ENCODE results near the gene BRAF.

BRAF gene

DNA sequence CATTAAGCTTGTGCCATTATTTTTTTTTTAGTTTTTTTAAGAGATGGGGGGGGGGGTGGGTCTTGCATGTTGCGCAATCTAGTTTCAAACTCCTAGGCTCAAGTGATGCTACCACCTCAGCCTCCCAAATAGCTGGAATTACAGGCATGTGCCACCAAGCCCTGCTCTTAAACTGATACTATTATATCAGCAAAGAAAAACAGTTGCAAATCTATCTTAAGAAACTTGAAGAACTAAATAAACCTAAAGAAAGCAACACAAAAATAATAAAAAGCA is 47.5 kb downstream of the BRAF start:
- TF ChIP-seq, protein P1, sequence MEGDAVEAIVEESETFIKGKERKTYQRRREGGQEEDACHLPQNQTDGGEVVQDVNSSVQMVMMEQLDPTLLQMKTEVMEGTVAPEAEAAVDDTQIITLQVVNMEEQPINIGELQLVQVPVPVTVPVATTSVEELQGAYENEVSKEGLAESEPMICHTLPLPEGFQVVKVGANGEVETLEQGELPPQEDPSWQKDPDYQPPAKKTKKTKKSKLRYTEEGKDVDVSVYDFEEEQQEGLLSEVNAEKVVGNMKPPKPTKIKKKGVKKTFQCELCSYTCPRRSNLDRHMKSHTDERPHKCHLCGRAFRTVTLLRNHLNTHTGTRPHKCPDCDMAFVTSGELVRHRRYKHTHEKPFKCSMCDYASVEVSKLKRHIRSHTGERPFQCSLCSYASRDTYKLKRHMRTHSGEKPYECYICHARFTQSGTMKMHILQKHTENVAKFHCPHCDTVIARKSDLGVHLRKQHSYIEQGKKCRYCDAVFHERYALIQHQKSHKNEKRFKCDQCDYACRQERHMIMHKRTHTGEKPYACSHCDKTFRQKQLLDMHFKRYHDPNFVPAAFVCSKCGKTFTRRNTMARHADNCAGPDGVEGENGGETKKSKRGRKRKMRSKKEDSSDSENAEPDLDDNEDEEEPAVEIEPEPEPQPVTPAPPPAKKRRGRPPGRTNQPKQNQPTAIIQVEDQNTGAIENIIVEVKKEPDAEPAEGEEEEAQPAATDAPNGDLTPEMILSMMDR (IDR thresholded peaks at IDR 0.05; ENCODE audit: extremely low read depth, insufficient read depth, missing control alignments) = no peak
- in situ Hi-C loops (cut with MboI; ENCODE audit: low pct_unique_long_range_greater_than_20kb, low sequenced_read_pairs, unreplicated experiment) = no loop called here
- DNase-seq (ENCODE audit: low spot score) = no peak

DNA sequence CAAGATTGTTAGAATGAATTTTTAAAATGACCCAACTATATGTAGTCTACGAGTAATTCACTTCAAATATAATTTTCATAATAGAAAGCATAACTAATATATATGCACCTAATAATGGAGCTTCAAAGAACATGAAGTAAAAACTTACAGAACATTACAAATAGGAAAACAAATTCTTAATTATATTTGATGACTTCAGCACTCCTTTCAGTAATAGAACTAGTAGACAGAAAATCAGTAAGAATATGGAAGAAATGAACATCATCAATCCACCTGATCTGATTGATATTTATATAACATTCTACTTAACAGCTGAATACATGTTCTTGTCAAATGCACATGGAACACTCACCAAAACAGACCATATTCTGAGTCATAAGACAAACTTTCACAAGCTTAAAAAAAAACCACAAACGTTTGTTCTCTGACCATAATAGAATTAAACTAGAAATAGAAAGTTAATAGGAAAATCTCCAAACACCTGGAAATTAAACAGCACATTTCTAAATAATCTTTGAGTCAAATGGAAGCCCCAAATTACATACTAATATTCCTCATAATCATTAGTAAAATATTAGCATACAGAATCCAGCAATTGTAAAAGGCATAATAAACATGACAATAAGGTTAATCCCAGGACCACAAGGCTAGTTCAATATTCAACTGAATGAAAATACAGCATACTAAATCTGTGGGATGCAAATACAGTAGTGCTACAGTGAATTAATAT is 48.0 kb downstream of the BRAF start:
- in situ Hi-C loops (cut with MboI; ENCODE audit: low pct_unique_long_range_greater_than_20kb, low sequenced_read_pairs, unreplicated experiment) = no loop called here

DNA sequence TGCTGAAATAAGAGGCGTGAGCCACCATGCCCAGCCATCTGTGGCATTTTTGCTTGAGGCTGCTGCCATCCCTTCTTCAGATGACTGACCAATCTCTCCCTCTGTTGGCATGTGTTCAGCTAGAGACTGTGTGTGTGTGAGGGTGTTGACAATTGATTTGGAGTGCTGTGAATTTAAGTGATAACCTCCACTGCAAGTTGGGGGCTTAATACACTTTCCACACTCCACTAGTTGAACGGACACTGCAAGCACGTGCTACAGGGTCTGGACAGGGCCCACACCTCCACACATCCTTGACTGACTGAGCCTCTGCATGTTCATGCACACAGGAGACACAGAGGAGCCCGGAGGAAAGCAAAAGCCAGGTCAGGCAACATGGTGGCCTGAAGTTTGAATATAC is 51.3 kb downstream of the BRAF start:
- TF ChIP-seq, protein P1 (IDR thresholded peaks at IDR 0.05; ENCODE audit: extremely low read depth, insufficient read depth, missing control alignments) = no peak
- in situ Hi-C loops (cut with MboI; ENCODE audit: low pct_unique_long_range_greater_than_20kb, low sequenced_read_pairs, unreplicated experiment) = no loop called here
- no peak for DNase-seq (ENCODE audit: low spot score)

More for the DNA sequence above, 48.0 kb downstream of the BRAF start:
- TF ChIP-seq, protein P1 (IDR thresholded peaks at IDR 0.05; ENCODE audit: extremely low read depth, insufficient read depth, missing control alignments) = no peak
- no peak for DNase-seq (ENCODE audit: low spot score)

DNA sequence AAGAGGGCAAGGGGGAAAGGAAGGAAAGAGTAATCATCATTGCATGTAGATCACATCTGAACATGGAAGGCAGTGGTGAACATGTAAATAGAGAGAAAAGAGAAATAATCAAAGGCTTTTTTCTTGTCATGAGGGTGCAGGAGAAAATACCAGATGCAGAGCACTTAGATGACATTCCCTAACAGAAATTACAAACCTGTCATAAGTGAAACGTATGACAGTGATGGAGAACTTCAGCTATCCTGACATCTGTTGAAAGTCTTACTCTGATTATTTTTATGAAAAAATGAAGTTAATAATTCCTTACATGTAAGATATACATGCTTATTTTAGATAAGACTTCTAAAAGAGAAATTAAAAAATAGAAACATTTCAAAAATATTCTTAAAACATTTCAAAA is 54.7 kb downstream of the BRAF start:
- TF ChIP-seq, protein P1 (IDR thresholded peaks at IDR 0.05; ENCODE audit: extremely low read depth, insufficient read depth, missing control alignments) = no peak
- in situ Hi-C loops (cut with MboI; ENCODE audit: low pct_unique_long_range_greater_than_20kb, low sequenced_read_pairs, unreplicated experiment) = no loop called here
- DNase-seq (ENCODE audit: low spot score) = no peak

DNA sequence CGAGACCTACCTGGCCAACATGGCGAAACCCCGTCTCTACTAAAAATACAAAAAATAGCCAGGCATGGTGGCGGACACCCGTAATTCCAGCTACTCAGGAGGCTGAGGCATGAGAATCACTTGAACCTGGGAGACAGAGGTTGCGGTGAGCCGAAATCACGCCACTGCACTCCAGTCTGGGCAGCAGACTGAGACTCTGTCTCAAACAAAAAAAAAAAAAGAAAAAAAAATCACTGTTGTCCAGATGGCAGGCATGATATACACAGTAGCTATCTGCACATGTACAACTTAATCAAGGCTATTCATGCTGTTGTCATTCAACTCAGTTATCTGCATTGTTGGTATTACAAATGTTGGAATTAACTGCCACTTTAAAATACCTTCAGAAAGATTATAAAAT is 55.3 kb downstream of the BRAF start:
- no peak for DNase-seq (ENCODE audit: low spot score)
- in situ Hi-C loops (cut with MboI; ENCODE audit: low pct_unique_long_range_greater_than_20kb, low sequenced_read_pairs, unreplicated experiment) = no loop called here
- TF ChIP-seq, protein P1 (IDR thresholded peaks at IDR 0.05; ENCODE audit: extremely low read depth, insufficient read depth, missing control alignments) = no peak

DNA sequence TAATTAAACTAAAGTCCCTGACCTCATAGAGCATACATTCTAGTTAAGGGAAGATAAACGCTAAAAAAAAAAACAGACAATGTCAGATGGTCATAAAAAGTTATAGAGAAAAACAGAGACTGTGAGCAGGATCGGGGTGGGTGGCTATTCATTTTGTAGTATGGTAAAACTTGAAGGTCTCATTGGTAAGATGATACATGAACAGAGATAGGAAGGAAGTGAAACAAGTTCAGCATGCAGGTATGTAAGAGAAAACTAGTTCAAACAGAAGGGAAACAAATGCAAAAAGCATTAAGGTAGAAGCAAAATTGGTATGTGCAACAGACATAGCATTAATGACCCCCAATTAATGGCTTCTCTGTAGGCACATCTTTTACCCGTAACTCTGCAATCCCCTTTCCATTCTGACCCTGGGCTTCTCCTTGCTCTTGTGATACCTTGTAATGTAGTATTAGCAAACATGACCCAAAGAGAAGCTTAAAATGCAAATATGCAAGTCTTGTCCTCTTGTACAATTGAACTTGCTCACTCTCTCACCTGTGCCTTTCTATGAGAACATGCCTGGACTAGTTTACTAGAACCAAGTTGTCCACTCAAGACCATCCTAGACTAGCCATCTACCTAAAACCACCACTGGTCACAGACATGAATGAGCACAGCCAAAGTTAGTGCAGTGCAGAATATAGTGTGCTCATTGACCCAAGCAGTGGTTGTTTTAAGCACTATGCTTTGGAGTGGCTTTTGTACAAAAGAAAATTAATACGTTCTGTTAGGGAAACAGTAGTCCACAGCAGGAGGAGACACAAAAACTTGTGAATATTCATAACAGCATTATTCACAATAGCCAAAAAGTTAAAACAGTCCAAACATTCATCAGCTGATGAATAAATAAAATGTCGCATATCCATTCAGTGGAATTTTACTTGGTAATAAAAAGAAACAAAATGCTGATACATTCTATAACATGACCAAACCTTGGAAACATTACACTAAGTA is 57.0 kb downstream of the BRAF start:
- in situ Hi-C loops (cut with MboI; ENCODE audit: low pct_unique_long_range_greater_than_20kb, low sequenced_read_pairs, unreplicated experiment) = no loop called here
- DNase-seq (ENCODE audit: low spot score) = peak; percentile 12
- TF ChIP-seq, protein P1 (IDR thresholded peaks at IDR 0.05; ENCODE audit: extremely low read depth, insufficient read depth, missing control alignments) = no peak

Measured in GM13977 (cell line).